Keratinocyte (primary cell): ENCODE measurements around the gene SLC44A1. TPM values are rescaled to one million over a fixed set of nuclear protein-coding genes. Genes with fewer than 3 reads are reported as not detected.

Experiments
- DNase-seq: peaks from one replicate; pipeline ENCODE4 v3.0.0-alpha.2; 2011; ENCODE audit warnings: low read depth, missing footprints, low spot score
- FAIRE-seq: peaks from 2 replicates; lab custom pipeline; 2011; peaks lifted over from hg19 to GRCh38; lab: Jason Lieb, UNC
- H2AFZ ChIP-seq: 2 replicates; pipeline ENCODE4 v1.6.0; 2012; ENCODE audit warnings: low read length, control low read depth, inconsistent platforms; ENCODE audit not compliant: control insufficient read depth
- H3K27ac ChIP-seq: 2 replicates; pipeline ENCODE4 v1.5.1; 2011; ENCODE audit warnings: low read length; ENCODE audit not compliant: control insufficient read depth, insufficient read depth
- H3K27me3 ChIP-seq: 3 replicates; pipeline ENCODE4 v1.6.0; 2011; ENCODE audit warnings: low read length; ENCODE audit not compliant: control insufficient read depth, insufficient read depth; ENCODE audit errors: extremely low read depth
- H3K36me3 ChIP-seq, 2 experiments: 2 replicates in 1 of 2; 3 replicates in 1 of 2; pipeline ENCODE4 v1.5.1; 2011; ENCODE audit warnings: low read length in 2 of 2, mild to moderate bottlenecking in 1 of 2; ENCODE audit not compliant: control insufficient read depth in 2 of 2, insufficient read depth in 2 of 2; ENCODE audit errors: extremely low read depth in 1 of 2
- H3K4me1 ChIP-seq: 3 replicates; pipeline ENCODE4 v1.5.1; 2011; ENCODE audit warnings: low read length; ENCODE audit not compliant: control insufficient read depth, insufficient read depth; ENCODE audit errors: extremely low read depth
- H3K4me2 ChIP-seq: 3 replicates; pipeline ENCODE4 v1.6.0; 2011; ENCODE audit warnings: low read depth, low read length; ENCODE audit not compliant: control insufficient read depth, insufficient read depth; ENCODE audit errors: extremely low read depth
- H3K4me3 ChIP-seq, 3 experiments: fragments of 200-600 bp in 1 of 3; sonication (generic) in 1 of 3; 2 replicates in 2 of 3; 3 replicates in 1 of 3; pipeline ENCODE4 v1.5.1; 2011 to 2016; ENCODE audit warnings: low read length in 3 of 3, mild to moderate bottlenecking in 3 of 3, control low read depth in 2 of 3, inconsistent platforms in 1 of 3, low read depth in 1 of 3, mixed read lengths in 1 of 3, mixed run types in 1 of 3, moderate library complexity in 1 of 3; ENCODE audit not compliant: control insufficient read depth in 2 of 3, insufficient read depth in 2 of 3; ENCODE audit errors: extremely low read depth in 1 of 3
- H3K79me2 ChIP-seq: 2 replicates; pipeline ENCODE4 v1.6.0; 2012; ENCODE audit warnings: low read length; ENCODE audit not compliant: control insufficient read depth, insufficient read depth
- H3K9ac ChIP-seq: 3 replicates; pipeline ENCODE4 v1.6.0; 2011; ENCODE audit warnings: low read length; ENCODE audit not compliant: control insufficient read depth, insufficient read depth; ENCODE audit errors: extremely low read depth
- H3K9me1 ChIP-seq: 3 replicates; pipeline ENCODE4 v1.6.0; 2011; ENCODE audit warnings: low read length; ENCODE audit not compliant: control insufficient read depth, insufficient read depth; ENCODE audit errors: extremely low read depth
- H3K9me3 ChIP-seq: 2 replicates; pipeline ENCODE4 v1.5.1; 2012; ENCODE audit warnings: low read depth, low read length; ENCODE audit not compliant: control insufficient read depth
- H4K20me1 ChIP-seq: 3 replicates; pipeline ENCODE4 v1.6.0; 2011; ENCODE audit warnings: low read length; ENCODE audit not compliant: control insufficient read depth, insufficient read depth; ENCODE audit errors: extremely low read depth
- CTCF ChIP-seq, 3 experiments: IDR thresholded peaks in 1 of 3; conservative IDR thresholded peaks in 1 of 3; optimal IDR thresholded peaks in 1 of 3; 2 replicates in 2 of 3; 3 replicates in 1 of 3; pipeline versions ENCODE3 to v1.5.1; 2011; ENCODE audit warnings: low read length in 3 of 3, mild to moderate bottlenecking in 3 of 3, moderate library complexity in 2 of 3, control low read depth in 1 of 3, inconsistent platforms in 1 of 3; ENCODE audit not compliant: insufficient read depth in 2 of 3; ENCODE audit errors: extremely low read depth in 1 of 3
- EZH2 ChIP-seq: IDR thresholded peaks from one replicate; pipeline ENCODE4 v1.6.1; 2012; ENCODE audit warnings: inconsistent platforms, mild to moderate bottlenecking, low read length, moderate library complexity
- dilution Hi-C: fragments of 300-500 bp; cut with MboI; formaldehyde crosslinking; loops from one replicate; pipeline ENCODE4 v1.7.0; 2020; ENCODE audit warnings: low sequenced_read_pairs; ENCODE audit not compliant: extremely low pct_ligation_motif_present
- polyA plus RNA-seq, 5 experiments: library from polyadenylated mRNA; depleted of rRNA in 3 of 5; stranded (reverse) in 3 of 5; stranded (forward) in 1 of 5; unstranded in 1 of 5; fragments of >200 nt; gene quantifications; 1 replicate in 1 of 5; 2 replicates in 3 of 5; 3 replicates in 1 of 5; pipeline versions ENCODE4 v1.2.1 to v1.2.3, GENCODE V29; 2011 to 2012; ENCODE audit warnings: missing spikeins in 2 of 5, low read depth in 1 of 5, low replicate concordance in 1 of 5

SLC44A1 gene
- polyA plus RNA-seq, 1 donor (not counting 4 experiments of a cell fraction or from before 2014, with no cell fraction given), result 22.9 TPM

GRCh38 chr9:105291938-105292337, 47.5 kb downstream of the SLC44A1 start:
- no peaks in the 10 kb centered on the region for H3K27me3 ChIP-seq
- H3K9me3 ChIP-seq, result no peaks in the 10 kb centered on the region
- no peak overlapping the region for H3K9ac ChIP-seq
- H3K9me1 ChIP-seq, result no peaks in the 10 kb centered on the region
- DNase-seq (no peak), FAIRE-seq (no peak)
- no peaks in the 10 kb centered on the region for H3K36me3 ChIP-seq
- dilution Hi-C loops, result no loop called here
- no peaks in the 10 kb centered on the region for H4K20me1 ChIP-seq
- no peak overlapping the region for H3K4me3 ChIP-seq
- no peak for TF ChIP-seq CTCF (optimal IDR thresholded peaks at IDR 0.05 in 1 of 3, IDR thresholded peaks at IDR 0.05 in 1 of 3, conservative IDR thresholded peaks at IDR 0.05 in 1 of 3; ENCODE audit: extremely low read depth in 1 of 3, insufficient read depth in 2 of 3, low read length in 3 of 3)
- TF ChIP-seq EZH2, result no peak
- no peak overlapping the region for H2AFZ ChIP-seq
- peaks cover 26% of the 10 kb centered on the region for H3K4me1 ChIP-seq
- H3K27ac ChIP-seq, result no peak overlapping the region
- H3K4me2 ChIP-seq, result no peak overlapping the region
- H3K79me2 ChIP-seq, result peaks cover 12% of the 10 kb centered on the region

- TF ChIP-seq EZH2, result no peak
- dilution Hi-C loops, result no loop called here
- Histone ChIP-seq H3K27ac (no peak overlapping the region), H3K36me3 (no peaks in the 10 kb centered on the region), H3K79me2 (peaks cover 12% of the 10 kb centered on the region), H3K9me3 (no peaks in the 10 kb centered on the region), H3K9ac (no peak overlapping the region), H4K20me1 (no peaks in the 10 kb centered on the region), H2AFZ (no peak overlapping the region), H3K4me1 (peaks cover 32% of the 10 kb centered on the region), H3K27me3 (no peaks in the 10 kb centered on the region), H3K4me2 (no peak overlapping the region), H3K9me1 (no peaks in the 10 kb centered on the region), H3K4me3 (no peak overlapping the region)
- FAIRE-seq (no peak), DNase-seq (no peak)
These were observed 49.0 kb downstream of the SLC44A1 start for GRCh38 chr9:105293408-105293807.

GRCh38 chr9:105295201-105295550, 50.7 kb downstream of the SLC44A1 start:
- DNase-seq, result no peak
- Histone ChIP-seq H3K36me3 (no peaks in the 10 kb centered on the region), H3K4me1 (peaks cover 41% of the 10 kb centered on the region), H4K20me1 (no peaks in the 10 kb centered on the region), H3K27me3 (no peaks in the 10 kb centered on the region), H3K79me2 (peaks cover 12% of the 10 kb centered on the region), H3K9me1 (no peaks in the 10 kb centered on the region), H3K9me3 (no peaks in the 10 kb centered on the region), H3K4me3 (no peak overlapping the region), H3K27ac (no peak overlapping the region), H2AFZ (no peak overlapping the region), H3K4me2 (no peak overlapping the region), H3K9ac (no peak overlapping the region)
- dilution Hi-C loops, result no loop called here
- TF ChIP-seq CTCF (optimal IDR thresholded peaks at IDR 0.05 in 1 of 3, IDR thresholded peaks at IDR 0.05 in 1 of 3, conservative IDR thresholded peaks at IDR 0.05 in 1 of 3; ENCODE audit: extremely low read depth in 1 of 3, insufficient read depth in 2 of 3, low read length in 3 of 3), result no peak
- no peak for TF ChIP-seq EZH2
- no peak for FAIRE-seq
